SK-N-SH treated with all-trans-retinoic acid at 6 μM for 48 hours (cell line): ENCODE measurements around the gene PFN4.
"Not testable (repeated sequence)": the region's sequence is repeated elsewhere in the genome, so short reads cannot be mapped to it uniquely, and the experiment has no call there.

ENCODE experiments used
- ATAC-seq: fragments of 200-7000 bp; cut with Tn5 transposase; 3 replicates; pipeline ENCODE4 v1.9.1; 2020; ENCODE audit warnings: mild to moderate bottlenecking, moderate library complexity
- ARNTL ChIP-seq: fragments of 450-650 bp; formaldehyde crosslinking; IDR thresholded peaks from 2 replicates; pipeline ENCODE4 v1.5.0; 2020; ENCODE audit warnings: low read depth, mild to moderate bottlenecking, moderate library complexity, borderline replicate concordance
- BACH2 ChIP-seq: fragments of 250-450 bp; sonication (Bioruptor Pico); IDR thresholded peaks from 2 replicates; pipeline ENCODE4 v1.9.0; 2021; ENCODE audit warnings: mild to moderate bottlenecking, borderline replicate concordance
- CSDC2 ChIP-seq: fragments of 250-450 bp; sonication (Bioruptor Pico); IDR thresholded peaks from 2 replicates; pipeline ENCODE4 v1.5.0; 2020; ENCODE audit warnings: mild to moderate bottlenecking, moderate library complexity
- ESRRG ChIP-seq: fragments of 250-450 bp; sonication (Bioruptor Pico); IDR thresholded peaks from 2 replicates; pipeline ENCODE4 v1.6.1; 2021; ENCODE audit warnings: mild to moderate bottlenecking
- GLIS3 ChIP-seq: fragments of 250-450 bp; sonication (Bioruptor Pico); IDR thresholded peaks from 2 replicates; pipeline ENCODE4 v1.5.0; 2020; ENCODE audit warnings: mild to moderate bottlenecking, moderate library complexity
- ISL1 ChIP-seq: fragments of 250-450 bp; sonication (Bioruptor Pico); IDR thresholded peaks from 2 replicates; pipeline ENCODE4 v2.1.2; 2022; ENCODE audit warnings: mild to moderate bottlenecking, moderate library complexity
- OSR1 ChIP-seq: fragments of 250-450 bp; sonication (Bioruptor Pico); IDR thresholded peaks from 2 replicates; pipeline ENCODE4 v1.8.0; 2022; ENCODE audit warnings: moderate library complexity, mild to moderate bottlenecking, inconsistent platforms
- RARB ChIP-seq: fragments of 250-450 bp; sonication (Bioruptor Pico); IDR thresholded peaks from 2 replicates; pipeline ENCODE4 v1.8.0; 2021; ENCODE audit warnings: mild to moderate bottlenecking, moderate library complexity
- SNAI2 ChIP-seq: fragments of 250-450 bp; sonication (Bioruptor Pico); IDR thresholded peaks from 2 replicates; pipeline ENCODE4 v1.5.0; 2020; ENCODE audit warnings: mild to moderate bottlenecking, moderate library complexity
- TCF4 ChIP-seq: fragments of 250-450 bp; sonication (Bioruptor Pico); IDR thresholded peaks from 2 replicates; pipeline ENCODE4 v1.8.0; 2021; ENCODE audit warnings: mild to moderate bottlenecking, moderate library complexity, borderline replicate concordance
- TOX ChIP-seq: fragments of 250-450 bp; sonication (Bioruptor Pico); IDR thresholded peaks from 2 replicates; pipeline ENCODE4 v1.8.0; 2021; ENCODE audit warnings: mild to moderate bottlenecking, moderate library complexity, borderline replicate concordance
- ZFP3 ChIP-seq: fragments of 250-450 bp; sonication (Bioruptor Pico); IDR thresholded peaks from 2 replicates; pipeline ENCODE4 v1.5.0; 2020; ENCODE audit warnings: mild to moderate bottlenecking, moderate library complexity
- ZFP30 ChIP-seq: fragments of 450-650 bp; formaldehyde crosslinking; IDR thresholded peaks from 2 replicates; pipeline ENCODE4 v1.5.0; 2022; ENCODE audit warnings: mild to moderate bottlenecking, moderate library complexity
- ZNF565 ChIP-seq: fragments of 450-650 bp; formaldehyde crosslinking; conservative IDR thresholded peaks from 2 replicates; pipeline ENCODE4 v1.5.0; 2020; ENCODE audit warnings: low read depth, mild to moderate bottlenecking, moderate library complexity
- ZNF70 ChIP-seq: fragments of 450-650 bp; formaldehyde crosslinking; IDR thresholded peaks from 2 replicates; pipeline ENCODE4 v1.5.0; 2020; ENCODE audit warnings: mild to moderate bottlenecking, moderate library complexity
- ZNF8 ChIP-seq: fragments of 450-650 bp; formaldehyde crosslinking; IDR thresholded peaks from 2 replicates; pipeline ENCODE4 v1.5.0; 2020; ENCODE audit warnings: mild to moderate bottlenecking, moderate library complexity
- TF ChIP-seq, protein P1 (sequence below): fragments of 250-450 bp; sonication (Bioruptor Pico); IDR thresholded peaks from 2 replicates; pipeline ENCODE4 v1.5.1; 2021; ENCODE audit warnings: mild to moderate bottlenecking, moderate library complexity
- TF ChIP-seq, protein P2 (sequence below): fragments of 250-450 bp; sonication (Bioruptor Pico); IDR thresholded peaks from 2 replicates; pipeline ENCODE4 v1.8.0; 2020; ENCODE audit warnings: mild to moderate bottlenecking, moderate library complexity, borderline replicate concordance
- TF ChIP-seq, protein P3 (sequence below): fragments of 250-450 bp; sonication (Bioruptor Pico); IDR thresholded peaks from 2 replicates; pipeline ENCODE4 v1.5.0; 2020; ENCODE audit warnings: mild to moderate bottlenecking, moderate library complexity
- TF ChIP-seq, protein P4 (sequence below): fragments of 250-450 bp; sonication (Bioruptor Pico); IDR thresholded peaks from 2 replicates; pipeline ENCODE4 v1.5.1; 2020; ENCODE audit warnings: low read depth, mild to moderate bottlenecking, moderate library complexity

Gene PFN4

DNA sequence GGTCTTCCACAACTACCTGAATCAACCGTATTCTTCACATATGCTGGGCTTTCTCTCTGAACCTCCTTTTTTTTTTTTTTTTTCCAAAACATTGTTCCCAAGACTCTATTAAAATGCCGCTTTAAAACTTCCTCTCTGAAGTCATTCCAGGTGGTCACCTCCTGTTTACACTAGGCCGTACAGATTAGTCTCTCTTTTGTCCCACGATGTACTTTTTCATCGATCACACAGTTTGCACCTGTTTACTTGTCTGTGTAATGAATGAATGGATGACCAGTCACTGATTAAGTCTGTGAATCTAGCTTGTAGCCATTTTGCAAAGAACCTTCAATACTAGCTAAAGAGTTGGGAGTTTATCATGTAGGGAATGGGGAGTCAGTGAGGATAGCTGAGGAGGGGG is 35.0 kb upstream of the PFN4 start:
- no peak for ATAC-seq
- TF ChIP-seq ZNF8 (CRISPR knock-in tag): no peak
- TF ChIP-seq TCF4: no peak
- TF ChIP-seq TOX (CRISPR knock-in tag): no peak
- no peak for TF ChIP-seq ZNF565 (CRISPR knock-in tag)
- no peak for TF ChIP-seq ZNF70 (CRISPR knock-in tag)
- no peak for TF ChIP-seq ESRRG (CRISPR knock-in tag)
- TF ChIP-seq, protein P1, sequence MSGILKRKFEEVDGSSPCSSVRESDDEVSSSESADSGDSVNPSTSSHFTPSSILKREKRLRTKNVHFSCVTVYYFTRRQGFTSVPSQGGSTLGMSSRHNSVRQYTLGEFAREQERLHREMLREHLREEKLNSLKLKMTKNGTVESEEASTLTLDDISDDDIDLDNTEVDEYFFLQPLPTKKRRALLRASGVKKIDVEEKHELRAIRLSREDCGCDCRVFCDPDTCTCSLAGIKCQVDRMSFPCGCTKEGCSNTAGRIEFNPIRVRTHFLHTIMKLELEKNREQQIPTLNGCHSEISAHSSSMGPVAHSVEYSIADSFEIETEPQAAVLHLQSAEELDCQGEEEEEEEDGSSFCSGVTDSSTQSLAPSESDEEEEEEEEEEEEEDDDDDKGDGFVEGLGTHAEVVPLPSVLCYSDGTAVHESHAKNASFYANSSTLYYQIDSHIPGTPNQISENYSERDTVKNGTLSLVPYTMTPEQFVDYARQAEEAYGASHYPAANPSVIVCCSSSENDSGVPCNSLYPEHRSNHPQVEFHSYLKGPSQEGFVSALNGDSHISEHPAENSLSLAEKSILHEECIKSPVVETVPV (CRISPR knock-in tag): no peak
- no peak for TF ChIP-seq RARB (CRISPR knock-in tag)
- TF ChIP-seq OSR1 (CRISPR knock-in tag): no peak
- no peak for TF ChIP-seq GLIS3
- TF ChIP-seq SNAI2 (CRISPR knock-in tag): no peak
- TF ChIP-seq, protein P2, sequence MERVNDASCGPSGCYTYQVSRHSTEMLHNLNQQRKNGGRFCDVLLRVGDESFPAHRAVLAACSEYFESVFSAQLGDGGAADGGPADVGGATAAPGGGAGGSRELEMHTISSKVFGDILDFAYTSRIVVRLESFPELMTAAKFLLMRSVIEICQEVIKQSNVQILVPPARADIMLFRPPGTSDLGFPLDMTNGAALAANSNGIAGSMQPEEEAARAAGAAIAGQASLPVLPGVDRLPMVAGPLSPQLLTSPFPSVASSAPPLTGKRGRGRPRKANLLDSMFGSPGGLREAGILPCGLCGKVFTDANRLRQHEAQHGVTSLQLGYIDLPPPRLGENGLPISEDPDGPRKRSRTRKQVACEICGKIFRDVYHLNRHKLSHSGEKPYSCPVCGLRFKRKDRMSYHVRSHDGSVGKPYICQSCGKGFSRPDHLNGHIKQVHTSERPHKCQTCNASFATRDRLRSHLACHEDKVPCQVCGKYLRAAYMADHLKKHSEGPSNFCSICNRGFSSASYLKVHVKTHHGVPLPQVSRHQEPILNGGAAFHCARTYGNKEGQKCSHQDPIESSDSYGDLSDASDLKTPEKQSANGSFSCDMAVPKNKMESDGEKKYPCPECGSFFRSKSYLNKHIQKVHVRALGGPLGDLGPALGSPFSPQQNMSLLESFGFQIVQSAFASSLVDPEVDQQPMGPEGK: no peak
- TF ChIP-seq ZFP3 (CRISPR knock-in tag): no peak
- no peak for TF ChIP-seq ARNTL
- no peak for TF ChIP-seq ZFP30
- TF ChIP-seq, protein P3, sequence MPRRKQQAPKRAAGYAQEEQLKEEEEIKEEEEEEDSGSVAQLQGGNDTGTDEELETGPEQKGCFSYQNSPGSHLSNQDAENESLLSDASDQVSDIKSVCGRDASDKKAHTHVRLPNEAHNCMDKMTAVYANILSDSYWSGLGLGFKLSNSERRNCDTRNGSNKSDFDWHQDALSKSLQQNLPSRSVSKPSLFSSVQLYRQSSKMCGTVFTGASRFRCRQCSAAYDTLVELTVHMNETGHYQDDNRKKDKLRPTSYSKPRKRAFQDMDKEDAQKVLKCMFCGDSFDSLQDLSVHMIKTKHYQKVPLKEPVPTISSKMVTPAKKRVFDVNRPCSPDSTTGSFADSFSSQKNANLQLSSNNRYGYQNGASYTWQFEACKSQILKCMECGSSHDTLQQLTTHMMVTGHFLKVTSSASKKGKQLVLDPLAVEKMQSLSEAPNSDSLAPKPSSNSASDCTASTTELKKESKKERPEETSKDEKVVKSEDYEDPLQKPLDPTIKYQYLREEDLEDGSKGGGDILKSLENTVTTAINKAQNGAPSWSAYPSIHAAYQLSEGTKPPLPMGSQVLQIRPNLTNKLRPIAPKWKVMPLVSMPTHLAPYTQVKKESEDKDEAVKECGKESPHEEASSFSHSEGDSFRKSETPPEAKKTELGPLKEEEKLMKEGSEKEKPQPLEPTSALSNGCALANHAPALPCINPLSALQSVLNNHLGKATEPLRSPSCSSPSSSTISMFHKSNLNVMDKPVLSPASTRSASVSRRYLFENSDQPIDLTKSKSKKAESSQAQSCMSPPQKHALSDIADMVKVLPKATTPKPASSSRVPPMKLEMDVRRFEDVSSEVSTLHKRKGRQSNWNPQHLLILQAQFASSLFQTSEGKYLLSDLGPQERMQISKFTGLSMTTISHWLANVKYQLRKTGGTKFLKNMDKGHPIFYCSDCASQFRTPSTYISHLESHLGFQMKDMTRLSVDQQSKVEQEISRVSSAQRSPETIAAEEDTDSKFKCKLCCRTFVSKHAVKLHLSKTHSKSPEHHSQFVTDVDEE (CRISPR knock-in tag): no peak
- TF ChIP-seq, all 23 proteins: peak for 0

DNA sequence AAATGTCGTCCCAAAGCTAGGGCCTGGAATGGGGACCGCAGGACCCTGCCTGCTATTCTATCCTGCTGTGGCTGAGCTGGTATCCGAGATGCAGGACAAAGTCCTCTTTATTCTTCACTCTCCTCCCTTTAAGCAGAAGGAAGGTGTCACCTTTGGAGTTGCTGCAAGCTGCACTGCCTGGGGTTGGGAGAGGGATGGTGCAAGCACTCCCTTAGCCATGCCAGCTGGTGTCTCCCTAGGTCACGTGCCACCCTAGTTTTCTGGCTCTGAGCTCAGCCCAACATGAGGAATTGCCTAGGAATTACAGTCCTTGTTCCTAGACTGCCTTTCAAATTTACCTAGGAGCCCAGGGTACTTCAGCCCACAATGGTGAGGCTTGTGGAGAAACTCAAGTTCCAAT is 30.3 kb upstream of the PFN4 start:
- no peak for ATAC-seq
- no peak for TF ChIP-seq ZNF8 (CRISPR knock-in tag)
- no peak for TF ChIP-seq TOX (CRISPR knock-in tag)
- TF ChIP-seq ZNF70 (CRISPR knock-in tag): no peak
- no peak for TF ChIP-seq ISL1 (CRISPR knock-in tag)
- no peak for TF ChIP-seq ZFP30

DNA sequence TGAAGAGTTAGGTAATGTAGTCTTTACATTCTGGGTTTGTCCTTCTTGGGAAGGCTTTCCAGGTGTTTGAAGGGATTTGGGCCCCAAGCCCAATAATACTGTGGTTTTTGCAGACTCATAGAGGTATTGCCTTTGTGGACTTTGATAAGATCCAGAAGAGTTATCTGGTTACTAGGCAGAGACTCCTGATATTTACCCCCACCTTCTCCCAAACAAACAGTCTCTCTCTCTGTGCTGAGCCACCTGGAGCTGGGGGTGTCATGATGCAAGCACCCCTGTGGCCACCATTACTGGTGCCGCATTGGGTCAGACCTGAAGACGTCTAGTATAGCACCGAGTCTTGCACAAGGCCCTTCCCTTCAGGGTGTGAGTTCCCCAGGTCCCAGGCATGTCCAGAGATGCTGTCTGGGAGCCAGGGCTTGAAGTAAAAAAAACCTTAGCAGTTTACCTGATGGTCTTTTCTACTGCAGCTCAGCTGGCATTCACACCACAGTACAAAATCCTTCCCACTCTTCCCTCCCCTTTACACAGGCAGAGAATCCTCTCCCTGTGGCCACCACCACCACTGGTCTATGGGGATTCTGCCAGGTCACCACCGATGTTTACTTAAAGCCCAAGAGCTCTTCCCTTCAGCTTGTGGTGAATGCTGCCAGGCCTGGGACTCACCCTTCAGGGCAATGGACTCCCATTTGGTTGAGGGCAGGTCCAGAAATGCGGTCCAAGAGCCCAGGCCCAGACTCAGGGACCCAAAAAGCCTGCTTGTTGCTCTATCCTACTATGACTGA is 29.5 kb upstream of the PFN4 start:
- TF ChIP-seq, protein P1 (CRISPR knock-in tag): no peak
- no peak for ATAC-seq

DNA sequence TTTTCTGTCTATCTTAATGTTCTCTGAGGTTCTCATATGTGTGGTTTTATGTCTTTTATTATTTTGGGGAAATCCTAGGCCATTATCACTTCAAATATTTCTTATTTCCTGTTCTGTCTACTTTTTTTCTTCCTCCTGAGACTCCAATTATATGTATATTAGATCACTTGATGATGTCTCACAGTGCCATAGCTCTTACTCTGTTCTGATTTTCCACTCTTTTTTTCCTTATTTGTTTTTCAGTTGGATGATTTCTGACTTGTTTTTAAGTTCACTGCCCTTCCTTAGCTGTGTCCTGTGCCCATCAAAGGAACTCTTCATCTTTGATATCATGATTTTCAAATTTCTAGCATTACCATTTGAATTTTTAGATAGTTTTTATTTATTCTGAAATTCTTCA is 24.2 kb upstream of the PFN4 start:
- ATAC-seq: no peak
- TF ChIP-seq, protein P4, sequence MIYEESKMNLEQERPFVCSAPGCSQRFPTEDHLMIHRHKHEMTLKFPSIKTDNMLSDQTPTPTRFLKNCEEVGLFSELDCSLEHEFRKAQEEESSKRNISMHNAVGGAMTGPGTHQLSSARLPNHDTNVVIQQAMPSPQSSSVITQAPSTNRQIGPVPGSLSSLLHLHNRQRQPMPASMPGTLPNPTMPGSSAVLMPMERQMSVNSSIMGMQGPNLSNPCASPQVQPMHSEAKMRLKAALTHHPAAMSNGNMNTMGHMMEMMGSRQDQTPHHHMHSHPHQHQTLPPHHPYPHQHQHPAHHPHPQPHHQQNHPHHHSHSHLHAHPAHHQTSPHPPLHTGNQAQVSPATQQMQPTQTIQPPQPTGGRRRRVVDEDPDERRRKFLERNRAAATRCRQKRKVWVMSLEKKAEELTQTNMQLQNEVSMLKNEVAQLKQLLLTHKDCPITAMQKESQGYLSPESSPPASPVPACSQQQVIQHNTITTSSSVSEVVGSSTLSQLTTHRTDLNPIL: no peak
- TF ChIP-seq TOX (CRISPR knock-in tag): no peak
- TF ChIP-seq ZFP30: no peak
- TF ChIP-seq ARNTL: no peak
- TF ChIP-seq GLIS3: no peak
- no peak for TF ChIP-seq ZNF70 (CRISPR knock-in tag)
- TF ChIP-seq, protein P2: no peak
- no peak for TF ChIP-seq ZFP3 (CRISPR knock-in tag)
- TF ChIP-seq CSDC2 (CRISPR knock-in tag): no peak
- TF ChIP-seq BACH2 (CRISPR knock-in tag): no peak
- no peak for TF ChIP-seq ZNF565 (CRISPR knock-in tag)
- TF ChIP-seq, all 23 proteins: peak for 0

DNA sequence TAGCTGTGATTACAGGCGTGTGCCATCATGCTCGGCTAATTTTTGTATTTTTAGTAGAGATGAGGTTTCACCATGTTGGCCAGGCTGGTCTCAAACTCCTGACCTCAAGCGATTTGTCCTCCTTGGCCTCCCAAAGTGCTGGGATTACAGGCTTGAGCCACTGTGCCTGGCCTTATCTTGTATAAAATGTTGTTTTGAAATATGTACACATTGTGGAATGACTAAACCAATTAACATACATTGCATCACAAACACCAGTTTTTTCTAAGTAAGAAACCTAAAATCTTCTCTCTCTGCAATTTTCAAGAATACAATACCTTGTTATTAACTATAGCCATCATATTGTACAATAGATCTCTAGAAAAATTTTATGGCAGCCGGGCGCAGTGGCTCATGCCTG is 17.2 kb upstream of the PFN4 start:
- not testable (repeated sequence) for ATAC-seq
